OCI-M2 (cell line): Measurements from ENCODE around the gene RIPOR2.
"Not testable (repeated sequence)": the region's sequence is repeated elsewhere in the genome, so short reads cannot be mapped to it uniquely, and the experiment has no call there.

Source experiments
- DNase-seq: peaks from one replicate; lab custom pipeline; 2025; ENCODE audit not compliant: unreplicated experiment; lab: John Stamatoyannopoulos, UW

The RIPOR2 gene

DNA sequence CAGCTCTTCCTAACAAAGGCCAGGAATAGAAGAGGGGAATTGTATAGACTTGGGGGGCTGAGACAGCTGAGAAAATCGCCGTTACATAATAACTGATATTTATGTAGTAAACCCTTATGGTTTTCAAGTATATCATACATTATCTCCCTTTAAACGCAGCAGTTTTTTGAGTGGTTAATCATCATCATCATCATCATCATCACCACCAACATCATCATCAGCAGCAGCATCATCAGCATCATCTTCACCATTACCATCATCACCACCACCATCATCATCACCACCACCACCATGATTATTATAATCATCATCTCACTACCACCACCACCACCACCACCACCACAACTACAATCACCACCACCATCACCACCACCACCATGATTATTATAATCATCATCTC lies 9.1 kb downstream of the RIPOR2 start:
- DNase-seq, result not testable (repeated sequence)

DNA sequence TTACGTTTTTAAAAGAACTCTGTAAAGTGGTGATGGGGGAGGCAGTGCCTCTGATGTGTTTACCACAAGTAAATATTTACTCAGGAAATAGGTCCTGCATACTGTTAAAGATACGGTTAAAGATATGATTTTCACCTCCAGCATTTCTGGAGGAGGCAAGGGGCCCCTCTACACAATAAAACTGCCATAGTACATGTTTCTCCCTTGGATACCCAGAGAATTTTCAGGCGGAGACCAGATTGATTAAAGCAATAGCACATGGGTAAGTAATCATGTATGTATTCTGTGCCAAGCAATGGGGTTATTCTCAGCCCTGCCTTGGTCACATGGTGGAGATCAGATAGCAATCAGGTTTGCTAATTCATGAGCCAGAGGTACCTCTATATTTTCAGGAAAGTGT lies 9.6 kb downstream of the RIPOR2 start:
- DNase-seq, result no peak

DNA sequence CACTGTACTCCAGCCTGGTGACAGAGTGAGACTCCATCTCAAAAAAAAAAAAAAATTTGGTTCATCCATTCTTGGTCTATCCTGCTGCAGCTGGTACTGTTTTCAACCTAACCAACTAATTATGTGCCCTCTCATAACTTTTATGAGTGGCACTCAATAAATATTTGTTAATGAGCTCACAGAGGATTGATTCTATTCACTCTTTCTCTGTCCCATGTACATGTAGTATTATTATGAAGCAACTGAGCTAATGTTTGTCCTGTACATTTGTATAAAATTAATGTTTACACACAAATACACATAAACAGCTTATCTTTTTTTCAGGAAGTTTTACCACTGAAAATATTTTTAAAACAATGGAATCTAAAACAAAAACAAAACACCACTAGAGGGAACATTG lies 10.1 kb downstream of the RIPOR2 start:
- DNase-seq, result no peak

DNA sequence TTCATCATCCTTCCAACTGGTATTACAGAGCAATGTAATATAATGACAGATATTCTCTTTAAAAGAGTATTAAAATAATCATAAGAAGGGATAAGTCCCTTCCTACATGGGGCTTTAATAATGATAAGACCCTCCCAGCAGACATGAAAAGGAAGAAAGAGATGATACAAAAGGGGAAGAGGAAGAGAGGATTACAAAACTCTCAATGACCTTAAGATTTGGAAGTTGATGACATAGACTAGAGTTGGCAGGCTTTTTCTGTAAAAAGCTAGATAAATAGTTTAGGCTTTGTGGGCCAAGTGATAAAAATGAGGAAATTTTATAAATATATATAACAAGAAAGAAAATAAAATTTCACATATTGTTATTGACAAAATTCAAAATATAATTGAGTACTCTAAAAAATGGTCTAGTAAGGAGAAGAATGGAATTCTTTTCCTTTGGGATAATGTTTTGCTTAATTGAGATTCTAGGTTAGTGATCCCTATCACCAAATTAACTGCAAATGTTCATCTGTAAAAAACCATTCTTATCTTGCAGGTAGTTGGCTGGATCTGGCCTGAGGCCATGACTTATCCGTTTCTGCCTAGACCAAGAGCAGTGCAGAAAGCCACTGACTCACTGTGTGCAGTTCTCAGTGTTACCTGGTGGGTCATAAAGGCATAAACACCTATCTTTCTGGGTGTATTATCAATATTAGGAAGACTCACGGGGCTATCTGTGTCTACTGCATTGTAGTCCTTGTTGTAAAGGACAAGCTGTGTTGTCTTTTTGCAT lies 11.0 kb downstream of the RIPOR2 start:
- DNase-seq, result no peak

DNA sequence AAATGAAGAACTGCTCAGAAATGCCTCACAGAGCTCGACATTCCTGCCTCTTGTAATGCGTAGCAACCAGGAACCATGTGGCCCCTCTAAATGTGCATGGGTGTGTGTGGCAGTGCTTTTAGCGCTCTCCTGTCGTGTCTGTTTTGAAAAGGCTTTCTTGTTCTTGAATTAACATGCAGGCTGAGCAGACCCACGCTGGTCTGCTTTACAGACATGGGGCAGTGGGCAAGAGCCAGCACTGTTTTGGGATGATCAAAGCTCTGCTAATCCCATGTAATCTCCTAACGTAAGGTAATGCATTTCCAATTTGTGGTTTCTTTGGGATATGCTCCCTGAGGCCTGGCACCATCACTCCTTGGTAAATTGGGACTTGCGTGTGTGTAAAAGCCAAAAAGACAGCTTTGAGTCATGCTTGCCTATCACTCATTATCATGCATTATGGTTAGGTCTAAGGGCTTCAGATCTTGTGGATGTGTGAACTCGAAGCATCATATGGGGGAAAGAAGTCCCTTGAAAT lies 11.8 kb downstream of the RIPOR2 start:
- no peak for DNase-seq

DNA sequence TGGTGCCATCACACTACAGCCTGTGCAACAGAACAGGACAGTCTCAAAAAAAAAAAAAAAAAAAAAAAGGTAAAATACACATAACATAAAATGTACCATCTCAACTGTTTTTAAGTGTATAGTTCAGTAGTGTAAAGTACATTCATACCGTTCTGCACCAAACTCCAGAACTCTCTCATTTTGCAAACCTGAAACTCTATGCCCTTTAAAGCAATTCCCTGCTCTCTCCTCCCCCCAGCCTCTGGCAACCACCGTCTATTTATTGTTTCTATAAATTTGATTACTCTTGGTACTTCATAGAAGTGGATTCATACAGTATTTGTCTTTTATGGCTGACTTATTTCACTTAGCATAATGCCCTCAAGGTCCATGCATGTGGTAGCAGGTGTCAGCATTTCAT lies 12.9 kb downstream of the RIPOR2 start:
- no peak for DNase-seq

DNA sequence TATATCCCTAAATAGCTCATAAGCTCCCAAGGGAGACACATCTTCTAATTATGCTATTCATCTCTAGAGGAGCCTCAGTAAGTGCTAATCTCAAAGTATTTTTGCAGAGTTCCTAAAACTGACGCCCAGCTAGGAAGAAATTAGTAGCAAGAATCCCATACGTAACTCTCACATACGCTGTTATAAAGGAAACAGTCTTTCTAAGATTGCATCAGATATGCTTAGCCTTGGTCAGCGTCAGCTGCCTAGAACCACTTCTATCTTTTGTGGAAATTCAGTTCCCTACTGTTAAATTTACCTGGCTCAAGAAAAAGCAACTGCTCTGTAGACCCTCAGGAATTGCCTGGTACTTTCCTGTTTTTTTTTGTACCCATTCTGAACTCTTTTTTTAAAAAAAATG lies 13.6 kb downstream of the RIPOR2 start:
- DNase-seq, result no peak

DNA sequence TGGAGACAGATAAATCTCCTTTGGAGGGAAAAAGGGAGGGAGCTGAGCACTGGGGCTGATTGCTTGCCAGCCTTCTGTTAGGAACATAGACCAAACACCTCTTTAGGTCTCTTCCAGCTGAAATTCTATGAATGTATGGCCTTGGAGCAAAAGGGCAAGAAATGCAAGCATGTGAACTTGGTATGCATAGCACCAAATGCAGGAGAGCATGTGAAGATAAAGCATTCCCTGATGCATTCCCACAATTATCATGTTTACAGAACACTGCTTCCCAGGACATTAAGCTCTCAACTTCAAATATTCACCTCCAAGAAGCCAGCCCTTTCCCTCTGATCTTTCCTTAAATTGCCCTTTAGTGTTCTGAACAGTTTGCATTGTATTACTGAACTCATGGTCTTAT lies 15.6 kb downstream of the RIPOR2 start:
- DNase-seq, result no peak

DNA sequence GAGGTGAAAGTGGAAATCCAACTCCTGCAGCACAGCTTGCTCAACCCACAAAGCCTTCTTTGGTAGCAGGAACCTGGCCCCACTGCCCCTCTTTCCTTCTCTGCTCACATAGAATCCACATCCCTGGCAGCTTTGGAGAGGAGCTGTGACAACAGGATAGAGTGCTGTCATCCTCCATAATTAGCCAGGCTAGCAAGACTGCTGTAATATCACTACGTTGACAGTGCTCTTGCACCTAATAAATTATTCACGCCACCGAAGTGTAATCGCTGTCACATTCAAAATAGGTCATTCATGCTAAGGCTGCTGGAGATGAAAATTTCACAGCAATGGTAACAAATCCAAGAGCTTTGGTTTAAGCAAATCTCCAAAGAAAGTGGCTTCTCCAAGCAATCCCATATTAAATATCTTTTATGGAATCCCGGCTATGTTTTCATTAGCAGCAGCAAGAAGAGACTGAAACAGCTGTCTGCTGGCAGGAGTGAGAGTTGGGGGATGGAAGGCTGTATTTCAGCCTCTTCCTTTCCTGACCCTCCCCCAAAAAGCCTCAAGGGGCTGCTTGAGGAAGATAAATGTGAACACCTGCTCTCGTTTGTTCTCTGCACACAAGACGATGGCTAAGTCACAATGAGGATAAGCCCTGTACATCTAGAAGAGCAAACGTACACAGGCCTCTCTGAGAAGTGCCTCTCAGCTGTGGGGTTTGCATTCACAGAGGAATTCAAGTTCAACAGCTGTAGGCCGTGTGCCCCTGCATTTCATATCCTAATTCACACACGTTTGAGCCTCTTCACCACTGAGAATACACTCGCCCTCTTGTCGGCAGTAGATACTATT lies 16.5 kb downstream of the RIPOR2 start:
- DNase-seq, result no peak

DNA sequence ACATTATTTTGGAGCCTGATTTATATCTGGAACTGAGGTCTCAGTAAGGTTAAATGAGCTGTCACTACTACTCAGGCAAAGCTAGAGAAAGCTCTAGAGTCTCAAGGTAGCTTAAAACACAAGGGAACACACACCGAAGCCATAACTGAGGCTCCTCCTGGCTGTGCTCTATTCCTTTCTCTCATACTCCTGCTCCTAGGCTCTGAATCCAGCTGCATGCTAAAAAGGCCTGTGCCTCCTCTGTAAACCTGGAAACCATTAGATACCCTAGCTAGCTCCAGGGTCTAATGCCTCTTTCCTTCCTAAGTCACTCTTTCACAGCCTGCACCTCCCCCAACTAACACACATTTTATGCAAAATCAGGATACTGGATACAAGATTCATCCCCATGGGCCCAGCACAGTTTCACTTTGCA lies 17.1 kb downstream of the RIPOR2 start:
- DNase-seq, result no peak

DNA sequence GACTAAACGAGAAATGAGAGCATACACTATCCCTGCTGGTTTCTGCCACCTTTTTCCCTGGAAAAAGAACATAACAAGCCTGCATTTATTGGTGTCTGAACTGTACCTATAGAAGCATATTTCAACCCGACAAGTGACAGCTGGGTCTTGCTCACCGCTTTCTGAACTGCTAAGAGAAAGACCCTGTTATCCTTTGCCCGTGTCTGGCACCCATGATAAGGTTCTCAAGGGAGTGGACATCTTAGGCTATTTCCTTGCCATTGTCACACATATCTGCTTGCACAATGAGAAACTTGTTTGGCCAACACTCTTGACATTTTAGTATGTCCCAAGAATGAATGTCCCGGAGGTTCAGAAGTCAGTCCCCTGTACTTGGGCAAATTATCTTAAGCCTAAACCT lies 19.3 kb downstream of the RIPOR2 start:
- no peak for DNase-seq

DNA sequence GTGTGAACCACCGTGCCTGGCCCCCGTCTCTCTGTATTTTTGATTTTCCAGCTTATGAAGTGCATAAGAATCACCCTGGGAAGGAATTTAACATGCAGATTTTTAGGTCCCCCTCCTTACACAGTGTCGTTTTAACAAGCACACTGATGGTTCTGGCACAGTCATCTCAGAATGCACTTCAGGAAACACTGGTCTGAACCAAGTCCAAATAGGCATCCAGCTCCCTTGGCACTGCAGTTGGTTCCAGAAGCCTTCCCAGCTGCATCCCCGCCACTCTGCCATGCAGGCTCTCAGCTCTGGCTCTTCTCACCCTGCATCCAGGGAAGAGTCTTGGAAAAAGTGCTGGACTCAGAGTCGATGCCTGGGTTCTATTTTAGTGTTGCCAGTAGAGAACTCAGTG lies 20.1 kb downstream of the RIPOR2 start:
- no peak for DNase-seq

DNA sequence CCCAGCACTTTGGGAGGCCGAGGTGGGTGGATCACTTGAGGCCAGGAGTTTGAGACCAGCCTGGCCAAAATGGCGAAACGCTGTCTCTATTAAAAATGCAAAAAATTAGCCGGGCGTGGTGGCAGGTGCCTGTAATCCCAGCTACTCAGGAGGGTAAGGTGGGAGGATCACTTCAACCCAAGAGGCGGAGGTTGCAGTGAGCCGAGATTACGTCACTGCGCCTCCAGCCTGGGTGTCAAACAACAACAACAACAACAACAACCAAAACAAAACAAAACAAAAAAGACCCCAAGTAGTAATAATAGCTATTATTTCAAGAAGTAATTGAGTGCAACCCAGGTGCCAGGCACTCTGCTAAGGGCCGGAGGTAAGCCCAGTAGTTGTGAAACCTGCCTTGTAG lies 21.7 kb downstream of the RIPOR2 start:
- not testable (repeated sequence) for DNase-seq

DNA sequence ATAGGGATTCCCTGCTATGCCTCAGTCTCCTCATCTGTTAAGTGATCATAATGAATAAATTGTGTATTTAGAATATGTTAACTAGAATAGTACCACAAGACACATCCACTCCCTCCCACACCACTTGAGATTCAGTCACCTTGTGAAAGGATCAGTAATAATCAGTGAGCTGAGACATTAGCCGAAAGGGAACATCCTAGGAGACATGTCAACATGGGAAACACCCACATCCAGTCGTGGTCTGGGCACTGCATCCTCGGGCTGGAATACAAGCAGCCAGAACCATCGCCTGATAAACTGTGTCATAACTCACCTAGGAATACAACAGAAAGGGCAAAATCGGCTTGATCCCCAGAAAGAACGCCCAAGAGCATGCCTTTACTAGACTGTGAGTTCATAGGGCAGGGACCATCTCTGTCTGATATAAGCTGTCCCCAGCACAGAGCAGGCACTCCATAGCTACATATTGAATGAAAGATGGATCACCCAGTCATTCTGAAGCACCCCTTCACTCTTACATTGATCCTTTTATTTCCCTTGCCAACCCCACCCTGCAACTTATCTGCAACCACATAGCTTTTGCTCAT lies 23.9 kb downstream of the RIPOR2 start:
- no peak for DNase-seq

DNA sequence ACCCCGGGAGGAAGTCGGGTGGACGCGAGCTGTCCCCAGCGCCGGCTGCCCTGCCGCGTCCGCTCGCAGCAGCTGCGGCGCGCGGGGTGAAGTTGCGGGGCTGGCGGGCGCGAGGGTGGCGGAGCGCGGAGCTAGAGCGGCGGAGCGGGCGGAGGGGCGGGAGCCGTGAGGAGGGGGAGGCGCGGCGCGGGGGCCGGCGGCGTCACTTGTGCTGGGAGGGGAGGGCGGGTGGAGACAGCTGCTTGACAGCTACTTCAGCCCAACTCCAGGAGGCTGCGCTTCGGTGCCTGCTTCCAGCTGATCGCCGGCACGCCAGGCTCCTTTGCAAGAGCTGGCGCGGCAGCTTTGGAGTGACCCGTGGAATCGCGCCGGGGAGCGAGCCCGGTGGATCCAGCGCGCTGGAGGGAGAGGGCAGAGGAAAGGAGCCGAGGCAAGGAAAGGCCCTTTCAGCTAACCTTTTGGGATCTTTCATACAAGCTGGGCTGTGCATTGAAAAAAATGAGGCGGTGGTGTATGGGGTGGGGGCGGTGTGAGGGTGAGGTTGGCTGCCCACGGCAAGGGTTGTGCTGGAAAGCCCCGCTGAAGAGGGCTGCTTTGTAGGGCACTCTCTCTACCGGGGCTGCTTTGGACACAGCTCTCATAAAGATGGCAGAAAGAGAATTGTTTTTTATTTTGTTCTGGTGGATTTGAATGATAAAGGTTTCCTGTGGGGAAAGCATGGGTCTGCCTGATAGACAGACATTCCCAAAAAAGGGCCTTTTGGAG lies 24.6 kb downstream of the RIPOR2 start:
- no peak for DNase-seq

DNA sequence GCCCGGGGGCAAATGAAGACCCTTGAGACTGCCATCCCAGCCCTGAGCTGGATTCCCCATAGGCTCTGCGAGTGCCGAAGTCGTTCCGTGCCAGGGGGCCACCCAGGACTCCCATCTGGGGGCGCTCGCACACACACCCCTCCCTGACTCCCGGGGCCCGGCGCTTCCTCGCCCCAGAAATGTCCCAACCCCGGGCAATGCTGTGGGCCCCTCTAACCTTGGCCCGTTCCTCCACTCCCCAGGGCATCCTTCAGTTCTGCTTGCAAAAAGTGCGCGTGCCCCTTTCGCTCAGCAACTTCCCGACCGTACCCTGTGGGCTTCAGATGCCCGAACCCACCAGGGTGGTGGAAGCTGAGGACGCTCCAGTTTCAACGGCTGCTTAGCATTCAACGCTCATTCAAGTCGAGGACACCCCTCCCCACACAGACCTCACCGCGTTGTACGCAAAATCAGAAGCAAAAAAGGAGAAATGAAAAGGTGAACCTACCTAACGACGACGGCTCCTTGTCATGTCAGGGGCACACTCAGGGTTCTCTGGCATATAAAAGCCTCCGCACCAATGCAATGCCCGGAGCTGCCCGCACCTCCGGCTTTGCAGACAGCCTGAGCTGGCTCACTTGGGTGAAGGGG lies 25.3 kb downstream of the RIPOR2 start:
- DNase-seq, result no peak

DNA sequence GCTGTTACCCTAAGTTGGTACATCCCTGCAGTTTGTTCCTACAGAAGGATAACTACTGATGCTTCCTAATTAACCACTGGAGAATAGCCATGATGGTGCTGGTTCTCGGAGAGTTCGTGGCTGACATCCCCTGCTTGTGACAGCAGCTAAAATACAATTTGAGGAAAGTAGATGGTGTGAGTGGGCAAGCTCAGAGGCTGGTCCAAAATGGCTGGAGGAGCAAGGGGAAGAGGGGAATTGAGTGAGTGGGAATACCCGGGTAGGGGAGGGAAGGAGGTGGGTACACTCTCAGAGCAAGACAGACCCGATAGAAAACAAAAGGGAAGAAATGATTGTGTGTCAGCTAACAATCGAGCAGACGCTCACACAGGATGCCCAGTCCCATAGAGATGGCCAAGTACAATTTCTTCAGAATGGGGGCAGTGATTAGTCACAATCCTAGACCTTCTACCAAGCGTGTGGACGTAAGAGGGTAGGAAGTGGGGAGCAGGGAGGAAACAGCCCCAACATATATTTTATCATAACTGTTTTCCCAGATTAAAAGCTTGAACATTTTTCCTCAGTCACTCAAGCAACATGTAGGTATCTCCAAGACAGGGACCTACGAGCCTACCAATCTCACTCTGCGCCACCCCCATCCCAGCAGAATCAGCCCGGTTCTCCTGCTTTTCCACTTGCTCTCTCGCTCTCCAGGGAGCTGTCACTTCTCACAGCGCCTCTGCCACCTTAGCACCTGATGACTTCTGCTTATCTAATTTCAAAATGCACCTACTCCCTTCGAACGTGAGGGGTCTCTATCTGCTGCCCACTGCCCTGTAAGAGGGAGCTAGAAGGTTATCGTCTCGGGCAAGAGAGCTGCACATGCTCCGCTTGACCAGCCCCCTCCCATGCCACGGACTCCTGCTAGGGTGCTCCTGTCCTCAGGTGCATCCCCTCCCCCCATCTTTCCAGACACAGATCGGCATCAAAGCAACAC lies 26.2 kb downstream of the RIPOR2 start:
- no peak for DNase-seq

DNA sequence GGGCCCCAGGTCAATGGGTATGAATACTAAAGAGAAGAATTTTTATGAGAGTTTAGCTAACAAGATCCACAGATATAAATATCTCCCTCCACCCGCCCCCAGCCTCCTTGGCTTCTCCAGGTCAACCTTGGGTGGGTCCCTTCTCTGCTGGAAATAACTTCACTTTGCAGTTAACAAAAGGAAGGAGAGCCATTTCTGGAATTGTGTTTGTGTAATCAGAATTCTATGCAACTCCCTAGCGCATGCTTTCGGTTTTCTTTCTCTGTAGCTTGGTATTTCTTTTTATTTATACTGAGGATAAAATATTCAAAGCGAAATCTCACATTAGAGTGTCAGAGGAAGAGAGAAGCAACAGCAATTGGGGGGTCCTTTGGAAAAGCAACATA lies 27.1 kb downstream of the RIPOR2 start:
- DNase-seq, result no peak

DNA sequence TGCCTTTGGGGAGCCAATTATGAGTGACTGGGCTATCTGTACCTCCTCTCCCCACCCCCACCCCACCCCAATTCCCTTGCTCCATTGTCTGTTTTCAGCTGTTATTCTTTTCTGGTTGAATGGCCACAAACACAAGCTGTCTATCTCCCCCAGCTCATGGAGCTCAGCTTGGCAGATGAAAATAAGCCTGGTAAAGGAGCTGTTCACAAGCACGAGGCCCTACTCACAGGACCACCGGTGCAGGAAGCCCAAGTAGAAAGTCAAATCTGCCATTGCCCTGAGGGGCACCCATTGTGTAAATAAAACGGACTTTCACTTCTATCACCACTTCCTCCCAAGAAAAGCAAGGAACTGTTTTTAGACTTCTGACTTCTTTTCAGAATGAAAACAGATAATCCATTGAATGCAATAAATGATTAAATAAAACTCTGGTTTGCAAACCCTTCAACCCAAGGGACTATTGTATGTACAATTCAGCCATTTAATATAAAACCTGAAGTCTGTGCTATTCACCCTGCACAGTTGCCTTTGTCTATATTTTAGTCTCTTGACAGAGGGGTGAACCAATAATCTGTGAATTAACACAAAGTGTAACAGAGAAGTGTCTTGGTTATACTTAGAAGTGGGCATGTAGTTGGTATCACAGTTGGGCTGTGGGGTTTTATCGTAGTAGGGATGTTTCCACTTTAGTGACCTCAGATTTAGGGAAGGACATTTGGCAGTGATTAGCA lies 27.7 kb downstream of the RIPOR2 start:
- DNase-seq, result no peak
